Spleen (tissue), 7 donors: ENCODE data around the gene CDRT4.

Experiments used
- POLR2AphosphoS5 ChIP-seq, 3 donors: sonication (generic); formaldehyde crosslinking; IDR thresholded peaks; one replicate each; pipeline ENCODE4 v1.5.1; 2017; ENCODE audit warnings: antibody characterized with exemption in 3 of 3
- TF ChIP-seq, protein P1 (sequence below), 11 experiments: fragments of 200-600 bp in 7 of 11; fragments of 450-650 bp in 4 of 11; sonication (generic) in 4 of 11; IDR thresholded peaks in 8 of 11; conservative IDR thresholded peaks in 3 of 11; 1 replicate in 7 of 11; 2 replicates in 4 of 11; pipeline versions ENCODE4 v1.4.0 to v1.8.0; 2016 to 2021; ENCODE audit warnings: antibody characterized with exemption in 11 of 11, inconsistent platforms in 4 of 11, mild to moderate bottlenecking in 1 of 11
- donor health status: DM: no; HTN: no; CAD: no; lungs with moderate emphysema.
- donor health status: DM: no; HTN: no; CAD: no.
- donor health status: DM: no; HTN: no; CAD: no.

DNA sequence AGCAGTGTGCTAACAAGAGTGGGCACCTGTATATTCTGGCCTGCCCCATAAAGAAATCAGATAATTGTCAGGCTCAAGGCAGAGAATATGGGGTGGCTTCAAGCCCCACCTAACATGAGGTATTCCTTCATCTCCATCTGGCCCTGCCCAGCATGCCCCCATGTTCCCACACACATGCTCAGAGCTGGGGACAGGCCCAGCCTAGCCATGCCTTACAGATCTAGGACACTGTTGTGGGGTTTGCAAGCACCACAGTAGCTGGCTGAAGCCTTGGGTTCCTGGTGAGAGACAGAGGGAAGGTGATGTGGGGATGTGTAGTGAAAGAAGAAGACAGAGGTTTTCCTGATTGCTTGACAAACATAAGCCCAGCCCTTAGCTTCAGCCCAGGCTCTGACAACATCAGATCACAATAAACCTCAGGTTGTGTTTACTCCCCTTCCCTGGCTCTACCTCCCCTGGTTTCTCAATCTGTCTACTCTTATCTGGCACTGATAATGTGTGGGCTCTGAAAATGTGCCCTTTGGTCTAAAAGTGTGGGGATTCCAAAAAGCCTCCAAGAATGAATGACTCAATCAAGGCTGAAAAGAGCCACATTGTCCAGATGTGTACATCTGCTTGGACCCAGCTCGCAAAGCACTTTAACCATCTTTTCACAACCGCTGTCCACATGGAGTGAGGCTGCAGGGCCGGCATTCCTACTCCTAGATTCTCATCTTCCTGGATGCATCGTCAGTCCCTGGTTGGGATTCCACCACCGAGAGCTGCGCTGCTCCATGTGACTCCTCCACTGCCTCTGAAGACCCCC is 34.4 kb downstream of the CDRT4 start:
- TF ChIP-seq, protein P1, sequence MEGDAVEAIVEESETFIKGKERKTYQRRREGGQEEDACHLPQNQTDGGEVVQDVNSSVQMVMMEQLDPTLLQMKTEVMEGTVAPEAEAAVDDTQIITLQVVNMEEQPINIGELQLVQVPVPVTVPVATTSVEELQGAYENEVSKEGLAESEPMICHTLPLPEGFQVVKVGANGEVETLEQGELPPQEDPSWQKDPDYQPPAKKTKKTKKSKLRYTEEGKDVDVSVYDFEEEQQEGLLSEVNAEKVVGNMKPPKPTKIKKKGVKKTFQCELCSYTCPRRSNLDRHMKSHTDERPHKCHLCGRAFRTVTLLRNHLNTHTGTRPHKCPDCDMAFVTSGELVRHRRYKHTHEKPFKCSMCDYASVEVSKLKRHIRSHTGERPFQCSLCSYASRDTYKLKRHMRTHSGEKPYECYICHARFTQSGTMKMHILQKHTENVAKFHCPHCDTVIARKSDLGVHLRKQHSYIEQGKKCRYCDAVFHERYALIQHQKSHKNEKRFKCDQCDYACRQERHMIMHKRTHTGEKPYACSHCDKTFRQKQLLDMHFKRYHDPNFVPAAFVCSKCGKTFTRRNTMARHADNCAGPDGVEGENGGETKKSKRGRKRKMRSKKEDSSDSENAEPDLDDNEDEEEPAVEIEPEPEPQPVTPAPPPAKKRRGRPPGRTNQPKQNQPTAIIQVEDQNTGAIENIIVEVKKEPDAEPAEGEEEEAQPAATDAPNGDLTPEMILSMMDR (IDR thresholded peaks at IDR 0.05 in 8 of 11, conservative IDR thresholded peaks at IDR 0.05 in 3 of 11): no peak
- TF ChIP-seq POLR2AphosphoS5 (IDR thresholded peaks at IDR 0.05): no peak
